ENCODE results near the gene ZXDC.

ZXDC gene

DNA sequence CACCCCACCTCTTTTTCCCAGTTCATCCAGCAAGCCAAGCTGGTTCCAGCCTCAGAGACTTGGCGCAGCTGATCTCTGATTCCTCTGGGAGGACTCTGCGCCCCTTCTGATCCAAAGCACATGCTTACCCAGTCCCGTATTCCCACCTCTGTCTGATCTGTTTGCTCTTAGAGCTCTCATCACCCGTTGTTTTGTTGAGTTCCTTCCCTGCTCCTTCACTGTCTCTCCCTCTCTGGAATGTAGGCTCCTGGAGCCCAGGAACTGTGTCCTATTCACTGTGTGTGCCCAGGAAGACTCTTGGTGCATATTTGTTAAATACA lies 1.3 kb upstream of the ZXDC start:
- peaks cover 34% of the 10 kb centered on the region for H3K4me1 ChIP-seq (ENCODE audit: control insufficient read depth, insufficient read depth, low read length)
- H3K4me3 ChIP-seq (ENCODE audit: low read length) = no peak overlapping the region

DNA sequence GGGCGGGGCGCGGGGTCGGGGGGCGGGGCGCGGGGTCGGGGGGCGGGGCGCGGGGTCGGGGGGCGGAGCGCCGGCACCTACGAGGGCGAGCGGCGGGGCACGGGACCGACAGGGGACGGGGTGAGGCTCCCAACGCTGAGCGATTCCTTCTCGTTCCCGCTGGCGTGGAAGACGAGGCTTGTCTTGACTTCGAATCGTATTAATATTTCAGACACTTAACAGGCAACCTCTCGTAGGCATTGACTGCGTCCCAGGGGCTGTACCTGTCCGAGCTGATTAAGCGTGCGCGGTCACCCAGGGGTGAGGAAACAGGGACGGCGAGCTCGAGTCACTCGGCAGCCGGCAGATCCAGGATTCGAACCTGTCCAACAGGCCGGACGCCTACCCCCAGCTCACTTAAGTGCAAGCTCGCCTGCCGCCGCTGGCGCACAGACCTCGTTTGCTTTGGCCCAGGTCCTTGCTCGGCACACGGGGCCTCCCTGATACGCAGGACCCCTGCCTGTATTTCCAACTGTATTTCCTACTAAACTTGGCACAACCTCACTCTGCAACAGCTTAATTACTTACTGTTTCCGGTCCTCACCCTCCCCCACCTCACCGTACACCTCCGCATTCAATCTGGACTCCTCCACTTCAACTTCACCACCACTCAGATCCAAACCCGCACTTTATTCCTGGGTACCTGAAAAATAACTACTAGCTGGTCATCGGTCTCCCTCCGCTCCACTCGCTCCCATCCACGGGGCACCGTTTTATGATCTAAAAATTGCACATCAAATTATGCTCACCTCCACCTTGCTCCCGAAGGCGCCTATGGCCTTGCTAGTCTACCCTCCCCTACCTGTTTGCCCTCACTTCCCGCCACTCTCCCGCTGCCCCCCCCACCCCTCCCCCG lies 722 bp upstream of the ZXDC start:
- Histone ChIP-seq H3K27me3 (ENCODE audit: control insufficient read depth, insufficient read depth, low read length) (no peaks in the 10 kb centered on the region), H3K4me3 (ENCODE audit: low read length) (peak overlapping the region; percentile 95), H3K36me3 (ENCODE audit: insufficient read depth, low read length) (peaks cover 8% of the 10 kb centered on the region), H3K4me1 (ENCODE audit: control insufficient read depth, insufficient read depth, low read length) (peaks cover 37% of the 10 kb centered on the region), H3K9ac (ENCODE audit: low read depth, low read length) (peak overlapping the region; percentile 85), H3K9me3 (replicated peaks; ENCODE audit: low read length) (no peaks in the 10 kb centered on the region), H3K4me2 (ENCODE audit: low read length) (peak overlapping the region; percentile 99)

More for the DNA sequence above, 1.3 kb upstream of the ZXDC start:
- H3K27me3 ChIP-seq (ENCODE audit: control insufficient read depth, insufficient read depth, low read length) = no peaks in the 10 kb centered on the region
- H3K36me3 ChIP-seq (ENCODE audit: insufficient read depth, low read length) = peaks cover 7% of the 10 kb centered on the region
- no peak overlapping the region for H3K9ac ChIP-seq (ENCODE audit: low read depth, low read length)
- H3K4me2 ChIP-seq (ENCODE audit: low read length) = no peak overlapping the region
- H3K9me3 ChIP-seq (replicated peaks; ENCODE audit: low read length) = no peaks in the 10 kb centered on the region

DNA sequence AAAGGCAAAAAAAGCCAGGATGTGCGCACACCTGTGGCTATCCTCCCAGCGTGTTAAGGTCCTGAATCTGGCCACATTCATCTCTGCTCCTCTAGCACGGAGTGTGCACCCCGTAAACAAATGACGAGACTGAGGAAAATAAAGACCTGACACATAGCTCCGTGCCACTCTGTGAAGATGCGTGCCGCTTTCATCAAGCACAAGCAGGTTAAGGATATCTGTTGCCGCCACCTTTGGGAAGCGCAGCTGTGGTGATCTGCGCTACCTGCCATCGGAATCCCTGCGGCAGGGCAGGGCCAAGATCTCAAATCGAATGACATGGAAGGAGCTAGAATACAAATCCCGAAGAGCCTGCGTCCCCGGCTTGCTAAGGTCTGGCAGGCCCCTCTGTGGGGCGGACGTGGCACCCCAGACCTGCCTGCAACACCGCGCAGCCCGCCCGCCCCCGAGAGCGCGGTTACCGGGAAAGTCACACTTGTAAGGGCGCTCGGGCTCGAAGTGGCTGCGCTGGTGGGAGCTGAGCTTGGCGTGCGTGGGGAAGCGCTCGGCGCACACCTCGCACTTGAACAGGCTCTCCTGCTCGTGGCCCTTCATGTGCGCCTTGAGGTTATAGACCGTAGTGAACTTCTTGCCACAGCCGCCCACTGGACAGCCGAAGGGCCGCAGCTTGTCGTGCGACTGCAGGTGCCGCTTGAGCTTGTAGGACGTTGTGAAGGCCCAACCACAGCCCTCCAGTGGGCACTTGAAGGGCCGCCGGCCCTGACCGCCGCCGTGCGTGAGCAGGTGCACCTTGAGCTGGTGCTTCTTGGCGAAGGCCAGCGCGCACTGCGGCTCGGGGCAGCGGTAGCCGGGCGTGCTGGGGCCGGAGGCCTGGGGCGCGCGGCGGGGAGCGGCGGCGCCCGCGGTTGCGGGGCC lies 936 bp downstream of the ZXDC start:
- peak overlapping the region; percentile 93 for H3K4me2 ChIP-seq (ENCODE audit: low read length)
- peak overlapping the region; percentile 92 for H3K4me3 ChIP-seq (ENCODE audit: low read length)
- no peaks in the 10 kb centered on the region for H3K27me3 ChIP-seq (ENCODE audit: control insufficient read depth, insufficient read depth, low read length)
- peaks cover 37% of the 10 kb centered on the region for H3K4me1 ChIP-seq (ENCODE audit: control insufficient read depth, insufficient read depth, low read length)
- H3K9ac ChIP-seq (ENCODE audit: low read depth, low read length) = peak overlapping the region; percentile 95
- peaks cover 25% of the 10 kb centered on the region for H3K36me3 ChIP-seq (ENCODE audit: insufficient read depth, low read length)
- no peaks in the 10 kb centered on the region for H3K9me3 ChIP-seq (replicated peaks; ENCODE audit: low read length)

DNA sequence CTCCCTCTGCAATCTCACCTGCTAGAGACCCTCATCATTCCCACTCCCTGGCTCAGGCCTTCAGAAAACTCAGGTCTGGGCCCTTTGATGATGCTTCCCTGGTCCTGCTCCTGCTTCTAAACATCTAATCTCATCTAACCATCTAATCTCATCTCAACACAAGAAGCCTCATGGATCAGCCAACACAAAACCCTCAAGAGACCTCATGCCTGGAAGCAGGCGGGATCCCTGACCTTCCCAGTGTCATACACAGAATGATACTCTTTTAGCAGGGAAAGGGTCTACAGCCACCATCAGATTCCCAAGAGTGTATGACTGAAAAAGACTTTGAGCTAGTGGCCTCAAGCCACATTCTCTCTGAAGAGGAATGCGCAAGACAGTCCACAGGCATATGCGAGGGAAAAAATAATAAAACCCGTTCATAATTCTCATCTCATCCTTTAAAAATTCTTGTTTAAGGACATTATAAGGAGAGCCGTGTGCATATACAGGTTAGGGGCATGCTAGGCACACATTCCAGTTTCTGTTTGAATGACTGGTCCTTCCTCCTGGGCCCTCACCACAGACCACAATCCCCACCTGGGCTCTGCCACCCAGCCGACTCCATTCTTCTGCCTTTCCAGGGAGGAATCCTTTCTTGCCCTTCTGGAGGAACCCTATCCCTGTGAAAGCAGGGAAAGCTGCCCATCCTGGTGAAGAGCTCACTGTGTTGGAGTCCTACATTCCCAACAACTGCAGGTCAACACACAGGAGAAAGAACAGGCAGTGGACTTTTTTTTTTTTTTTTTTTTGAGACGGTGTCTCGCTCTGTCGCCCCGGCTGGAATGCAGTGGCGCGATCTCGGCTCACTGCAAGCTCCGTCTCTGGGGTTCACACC lies 2.2 kb downstream of the ZXDC start:
- Histone ChIP-seq H3K4me1 (ENCODE audit: control insufficient read depth, insufficient read depth, low read length) (peaks cover 37% of the 10 kb centered on the region), H3K27me3 (ENCODE audit: control insufficient read depth, insufficient read depth, low read length) (no peaks in the 10 kb centered on the region), H3K9me3 (replicated peaks; ENCODE audit: low read length) (no peaks in the 10 kb centered on the region), H3K9ac (ENCODE audit: low read depth, low read length) (peak overlapping the region; percentile 10), H3K36me3 (ENCODE audit: insufficient read depth, low read length) (peaks cover 37% of the 10 kb centered on the region), H3K4me3 (ENCODE audit: low read length) (peak overlapping the region; percentile 33), H3K4me2 (ENCODE audit: low read length) (peak overlapping the region; percentile 93)

DNA sequence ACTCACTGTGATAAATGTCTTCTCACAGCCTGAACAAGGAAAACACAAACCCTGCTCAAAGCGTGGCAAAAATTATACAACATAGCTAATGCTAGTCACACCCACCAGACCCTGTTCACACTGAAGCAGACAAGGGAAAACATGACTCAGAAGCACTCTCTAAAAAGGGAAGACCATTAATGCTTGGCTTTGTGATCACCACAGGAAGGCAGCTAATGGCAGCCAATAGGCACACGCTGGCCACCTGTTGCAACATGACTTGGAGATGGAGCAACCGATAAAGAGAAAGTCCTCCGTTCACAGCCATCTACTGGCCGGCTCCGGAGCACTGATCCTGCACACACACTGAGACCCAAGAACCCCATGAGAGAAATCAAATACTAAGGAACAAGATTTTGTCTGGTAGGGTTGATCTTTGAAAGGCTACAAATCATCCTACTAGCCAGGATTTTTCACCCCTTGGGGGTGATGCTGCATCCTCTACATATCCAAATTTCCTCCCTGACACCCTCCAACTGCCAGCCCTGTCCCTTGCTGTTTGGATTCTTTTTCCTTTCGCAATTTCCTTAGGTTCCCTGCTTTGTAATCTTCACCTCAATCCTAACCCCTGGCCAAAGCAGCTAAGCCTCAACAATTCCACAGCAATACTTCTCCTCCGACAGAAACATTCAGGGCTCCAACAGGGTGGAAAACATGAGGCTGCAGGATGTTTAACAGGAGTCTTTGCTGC lies 3.2 kb downstream of the ZXDC start:
- H3K4me2 ChIP-seq (ENCODE audit: low read length) = peak overlapping the region; percentile 93
- peaks cover 37% of the 10 kb centered on the region for H3K4me1 ChIP-seq (ENCODE audit: control insufficient read depth, insufficient read depth, low read length)
- H3K9me3 ChIP-seq (replicated peaks; ENCODE audit: low read length) = no peaks in the 10 kb centered on the region
- H3K27me3 ChIP-seq (ENCODE audit: control insufficient read depth, insufficient read depth, low read length) = no peaks in the 10 kb centered on the region
- peaks cover 47% of the 10 kb centered on the region for H3K36me3 ChIP-seq (ENCODE audit: insufficient read depth, low read length)
- H3K9ac ChIP-seq (ENCODE audit: low read depth, low read length) = peak overlapping the region; percentile 1
- H3K4me3 ChIP-seq (ENCODE audit: low read length) = peak overlapping the region; percentile 33

DNA sequence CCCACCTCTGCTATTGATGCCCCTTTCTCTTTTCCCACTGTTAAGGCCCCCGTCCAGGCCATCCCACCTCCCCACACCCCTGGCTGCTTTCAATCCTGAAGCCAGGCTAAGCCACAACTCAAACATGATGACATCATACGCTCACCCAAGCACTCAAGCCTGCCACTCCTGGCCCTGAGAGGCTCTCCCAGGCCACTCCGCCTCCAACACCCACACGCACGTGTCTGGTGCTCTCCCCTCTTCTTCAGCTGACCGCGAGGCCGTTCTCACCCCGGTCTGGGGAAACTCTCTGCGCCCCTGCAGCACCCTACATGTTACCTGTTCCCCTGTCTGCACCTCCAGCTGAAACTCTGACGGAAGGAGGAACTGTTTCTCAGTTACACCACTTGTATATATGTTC lies 6.2 kb downstream of the ZXDC start:
- no peaks in the 10 kb centered on the region for H3K9me3 ChIP-seq (replicated peaks; ENCODE audit: low read length)
- no peak overlapping the region for H3K4me3 ChIP-seq (ENCODE audit: low read length)
- no peak overlapping the region for H3K9ac ChIP-seq (ENCODE audit: low read depth, low read length)
- H3K36me3 ChIP-seq (ENCODE audit: insufficient read depth, low read length) = peaks cover 75% of the 10 kb centered on the region
- no peaks in the 10 kb centered on the region for H3K27me3 ChIP-seq (ENCODE audit: control insufficient read depth, insufficient read depth, low read length)
- no peak overlapping the region for H3K4me2 ChIP-seq (ENCODE audit: low read length)
- peaks cover 26% of the 10 kb centered on the region for H3K4me1 ChIP-seq (ENCODE audit: control insufficient read depth, insufficient read depth, low read length)

DNA sequence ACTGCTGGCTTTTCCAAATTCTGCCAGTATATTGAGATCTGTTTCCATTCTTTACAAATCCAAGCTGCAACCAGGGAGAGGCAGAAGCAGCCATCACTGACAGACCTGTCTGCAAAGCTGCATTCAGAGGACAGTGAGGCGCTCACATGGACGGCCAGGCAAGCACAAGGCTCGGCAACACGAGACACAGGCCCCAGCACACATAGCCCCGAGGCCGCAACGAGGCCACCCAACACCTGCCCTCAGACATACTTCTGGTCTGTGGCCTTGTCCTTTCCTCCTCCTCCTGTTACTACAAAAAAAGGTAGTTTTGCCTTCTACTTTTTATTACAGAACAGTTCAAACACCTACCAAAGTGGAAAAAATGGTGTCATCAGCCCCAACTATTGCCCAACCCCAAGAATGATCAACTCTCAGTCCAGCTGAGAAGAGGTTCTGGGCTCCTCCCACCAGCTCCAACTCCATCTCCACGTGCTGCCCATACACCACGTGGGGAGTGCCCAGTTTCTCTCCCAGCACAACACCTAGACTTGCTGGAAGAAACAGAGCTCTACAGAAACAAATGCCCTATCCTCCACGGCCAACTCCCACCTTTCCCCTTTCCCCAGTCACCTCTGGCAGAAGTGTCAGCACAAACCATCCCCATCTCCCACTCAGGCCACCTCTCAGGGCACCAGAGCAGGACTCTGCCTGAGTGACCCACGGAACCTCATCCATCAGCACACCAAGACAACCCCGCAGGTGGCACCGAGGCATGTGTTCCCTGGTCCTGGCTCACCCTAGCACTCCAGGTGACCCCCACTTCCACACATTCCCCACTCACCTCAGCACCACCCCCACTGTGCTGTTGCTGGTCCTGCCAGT lies 7.4 kb downstream of the ZXDC start:
- Histone ChIP-seq H3K36me3 (ENCODE audit: insufficient read depth, low read length) (peaks cover 81% of the 10 kb centered on the region), H3K9ac (ENCODE audit: low read depth, low read length) (no peak overlapping the region), H3K4me1 (ENCODE audit: control insufficient read depth, insufficient read depth, low read length) (peaks cover 16% of the 10 kb centered on the region), H3K9me3 (replicated peaks; ENCODE audit: low read length) (no peaks in the 10 kb centered on the region), H3K4me2 (ENCODE audit: low read length) (no peak overlapping the region), H3K4me3 (ENCODE audit: low read length) (no peak overlapping the region), H3K27me3 (ENCODE audit: control insufficient read depth, insufficient read depth, low read length) (no peaks in the 10 kb centered on the region)

DNA sequence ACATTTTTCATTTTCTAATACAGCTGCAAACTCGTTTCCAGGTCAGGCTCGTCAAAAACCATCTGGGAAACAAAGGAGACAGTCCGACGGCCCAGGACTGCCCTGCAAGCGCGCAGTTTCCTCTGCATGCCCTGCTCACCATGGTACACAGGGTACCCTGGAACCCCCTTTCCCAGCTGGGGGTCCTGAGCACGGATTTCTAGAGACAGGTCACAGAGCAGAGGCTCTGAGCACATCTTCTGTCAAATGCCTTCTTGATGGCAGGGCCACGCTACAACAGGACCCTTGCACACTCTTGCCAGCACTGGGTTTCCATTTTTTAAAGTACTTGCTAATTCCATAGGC lies 8.1 kb downstream of the ZXDC start:
- Histone ChIP-seq H3K4me3 (ENCODE audit: low read length) (no peak overlapping the region), H3K27me3 (ENCODE audit: control insufficient read depth, insufficient read depth, low read length) (no peaks in the 10 kb centered on the region), H3K4me1 (ENCODE audit: control insufficient read depth, insufficient read depth, low read length) (peaks cover 9% of the 10 kb centered on the region), H3K9ac (ENCODE audit: low read depth, low read length) (no peak overlapping the region), H3K4me2 (ENCODE audit: low read length) (no peak overlapping the region), H3K36me3 (ENCODE audit: insufficient read depth, low read length) (peaks cover 82% of the 10 kb centered on the region), H3K9me3 (replicated peaks; ENCODE audit: low read length) (no peaks in the 10 kb centered on the region)

DNA sequence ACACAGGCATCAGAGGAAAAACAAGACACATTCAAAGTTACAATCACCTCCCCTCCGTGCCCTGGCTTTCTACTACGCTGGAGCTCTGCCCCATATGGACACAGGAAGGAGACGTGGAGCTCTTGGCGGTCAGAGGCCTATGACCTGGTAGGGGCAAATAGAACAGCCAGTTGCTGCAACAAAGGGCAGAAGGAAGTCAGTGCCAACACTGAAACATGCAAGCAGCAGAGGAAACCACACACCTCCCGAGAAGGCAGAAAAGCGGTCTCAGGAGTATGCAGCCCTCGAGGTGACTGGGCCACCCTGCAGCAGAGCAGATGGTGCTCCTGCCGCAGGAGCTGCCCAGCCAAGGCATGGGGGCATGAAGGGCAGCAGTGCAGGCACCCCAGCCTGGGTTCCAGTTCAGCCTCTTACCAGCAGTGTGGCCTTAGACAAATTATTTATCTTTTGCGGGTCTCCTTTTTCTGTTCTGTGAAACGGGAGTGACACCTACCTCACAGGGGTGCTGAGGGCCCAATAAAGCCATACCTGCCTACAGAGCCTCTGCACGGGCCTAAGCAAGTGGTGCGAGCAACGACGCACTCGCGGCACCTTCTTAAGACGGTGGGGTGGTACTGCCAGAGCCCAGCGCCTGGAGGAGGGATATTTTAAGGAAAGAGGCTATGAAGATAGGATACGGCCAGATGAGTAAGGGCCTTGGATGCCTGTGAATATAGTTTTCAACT lies 8.6 kb downstream of the ZXDC start:
- no peak overlapping the region for H3K4me2 ChIP-seq (ENCODE audit: low read length)
- no peak overlapping the region for H3K9ac ChIP-seq (ENCODE audit: low read depth, low read length)
- H3K36me3 ChIP-seq (ENCODE audit: insufficient read depth, low read length) = peaks cover 87% of the 10 kb centered on the region
- H3K9me3 ChIP-seq (replicated peaks; ENCODE audit: low read length) = no peaks in the 10 kb centered on the region
- H3K27me3 ChIP-seq (ENCODE audit: control insufficient read depth, insufficient read depth, low read length) = no peaks in the 10 kb centered on the region
- peaks cover 4% of the 10 kb centered on the region for H3K4me1 ChIP-seq (ENCODE audit: control insufficient read depth, insufficient read depth, low read length)
- no peak overlapping the region for H3K4me3 ChIP-seq (ENCODE audit: low read length)
